Measurements from ENCODE around the gene NRP2.

GRCh38 chr2:205658572-205658971, 23.7 kb upstream of the NRP2 start:
- TF ChIP-seq CTCF (IDR thresholded peaks at IDR 0.05) (no peak), POLR2A (IDR thresholded peaks at IDR 0.05) (no peak)
